CD14-positive monocyte (primary cell): ENCODE measurements around the gene STIL. TPM values are rescaled to one million over a fixed set of nuclear protein-coding genes. Genes with fewer than 3 reads are reported as not detected.

ENCODE experiments used
- DNase-seq, 3 donors: peaks; one replicate each; pipeline ENCODE4 v3.0.0-alpha.2; 2011 to 2022
- H2AFZ ChIP-seq: 2 replicates; pipeline ENCODE4 v1.6.0; 2012; ENCODE audit warnings: mild to moderate bottlenecking, low read depth, low read length, inconsistent platforms; ENCODE audit not compliant: insufficient read depth, poor library complexity, severe bottlenecking
- H3K27ac ChIP-seq, 2 donors: 1 replicate in 1 of 2; 2 replicates in 1 of 2; pipeline ENCODE4 v1.5.1; 2012 to 2013; ENCODE audit warnings: low read length in 2 of 2, control low read depth in 1 of 2, inconsistent platforms in 1 of 2, low read depth in 1 of 2, mild to moderate bottlenecking in 1 of 2
- H3K27me3 ChIP-seq, 2 donors: one replicate each; pipeline versions ENCODE4 v1.6.0 to v1.6.1; 2011 to 2013; ENCODE audit warnings: low read length in 2 of 2; ENCODE audit not compliant: control insufficient read depth in 2 of 2, insufficient read depth in 2 of 2
- H3K36me3 ChIP-seq, 2 donors: replicated peaks in 1 of 2; 1 replicate in 1 of 2; 2 replicates in 1 of 2; pipeline versions ENCODE4 v1.5.1 to v1.6.1; 2012 to 2013; ENCODE audit warnings: low read length in 2 of 2, control low read depth in 1 of 2, inconsistent platforms in 1 of 2, mild to moderate bottlenecking in 1 of 2; ENCODE audit not compliant: insufficient read depth in 2 of 2, control insufficient read depth in 1 of 2
- H3K4me1 ChIP-seq, 2 donors: 1 replicate in 1 of 2; 2 replicates in 1 of 2; pipeline versions ENCODE4 v1.5.1 to v1.6.1; 2012 to 2013; ENCODE audit warnings: low read length in 2 of 2, control low read depth in 1 of 2, inconsistent platforms in 1 of 2, mild to moderate bottlenecking in 1 of 2, moderate library complexity in 1 of 2; ENCODE audit not compliant: insufficient read depth in 2 of 2, control insufficient read depth in 1 of 2
- H3K4me2 ChIP-seq: replicated peaks from 2 replicates; pipeline ENCODE3; 2012; ENCODE audit warnings: low read length, moderate library complexity, mild to moderate bottlenecking; ENCODE audit not compliant: poor library complexity, severe bottlenecking; ENCODE audit errors: extremely low read depth
- H3K4me3 ChIP-seq, 3 experiments: fragments of 200-600 bp in 1 of 3; sonication (generic) in 1 of 3; replicated peaks in 1 of 3; 1 replicate in 2 of 3; 2 replicates in 1 of 3; pipeline ENCODE4 v1.5.1; 2011 to 2013; ENCODE audit warnings: low read length in 3 of 3, mild to moderate bottlenecking in 3 of 3, control low read depth in 2 of 3, low read depth in 2 of 3, inconsistent platforms in 1 of 3, moderate library complexity in 1 of 3
- H3K79me2 ChIP-seq: 2 replicates; pipeline ENCODE4 v1.6.0; 2012; ENCODE audit warnings: mild to moderate bottlenecking, control low read depth, inconsistent platforms, low read length, moderate library complexity; ENCODE audit not compliant: insufficient read depth
- H3K9ac ChIP-seq: 2 replicates; pipeline ENCODE4 v1.6.0; 2017; ENCODE audit warnings: low read length, mild to moderate bottlenecking; ENCODE audit not compliant: insufficient read depth, poor library complexity, severe bottlenecking
- H3K9me3 ChIP-seq, 2 donors: replicated peaks in 1 of 2; 1 replicate in 1 of 2; 2 replicates in 1 of 2; pipeline versions ENCODE4 v1.5.1 to v1.6.1; 2012 to 2013; ENCODE audit warnings: low read length in 2 of 2, control low read depth in 1 of 2; ENCODE audit not compliant: control insufficient read depth in 1 of 2, insufficient read depth in 1 of 2
- H4K20me1 ChIP-seq: 2 replicates; pipeline ENCODE4 v1.6.0; 2012; ENCODE audit warnings: mild to moderate bottlenecking, low read length, control low read depth, moderate library complexity; ENCODE audit not compliant: insufficient read depth
- H3K27ac Mint-ChIP-seq, 7 donors: one replicate each; pipeline ENCODE4 v1.8.0; 2020; ENCODE audit warnings: mild to moderate bottlenecking in 7 of 7, mixed read lengths in 7 of 7, moderate library complexity in 6 of 7, inconsistent platforms in 2 of 7
- H3K27me3 Mint-ChIP-seq, 3 donors: one replicate each; pipeline ENCODE4 v1.8.0; 2021 to 2022; ENCODE audit warnings: low read depth in 3 of 3, mild to moderate bottlenecking in 3 of 3, mixed read lengths in 3 of 3, moderate library complexity in 3 of 3, inconsistent platforms in 1 of 3
- H3K36me3 Mint-ChIP-seq, 2 donors: one replicate each; pipeline ENCODE4 v1.8.0; 2020; ENCODE audit warnings: mixed read lengths in 2 of 2, inconsistent platforms in 1 of 2, mild to moderate bottlenecking in 1 of 2
- H3K4me1 Mint-ChIP-seq: one replicate; pipeline ENCODE4 v1.8.0; 2020; ENCODE audit warnings: mild to moderate bottlenecking, mixed read lengths
- H3K4me3 Mint-ChIP-seq, 2 donors: one replicate each; pipeline ENCODE4 v1.8.0; 2020; ENCODE audit warnings: mild to moderate bottlenecking in 2 of 2, mixed read lengths in 2 of 2, moderate library complexity in 1 of 2
- H3K9me3 Mint-ChIP-seq, 7 donors: one replicate each; pipeline ENCODE4 v1.8.0; 2020 to 2022; ENCODE audit warnings: mixed read lengths in 7 of 7, mild to moderate bottlenecking in 6 of 7, moderate library complexity in 6 of 7, inconsistent platforms in 2 of 7
- WGBS: methylation state at CpG from one replicate; pipeline ENCODE4 v1.1.5; 2013; ENCODE audit warnings: missing lambda C conversion rate; ENCODE audit not compliant: insufficient coverage; 5-methylcytosine and 5-hydroxymethylcytosine counted together
- intact Hi-C, 2 donors: fragments of 100-400 bp; cut with micrococcal nuclease; formaldehyde crosslinking; loops; one replicate each; pipeline versions ENCODE4 v1.15.0 to v1.15.1; 2023
- polyA plus RNA-seq, 3 donors: library from polyadenylated mRNA; depleted of rRNA in 1 of 3; unstranded in 2 of 3; stranded (reverse) in 1 of 3; fragments of 300-500 nt in 2 of 3; fragments of >200 nt in 1 of 3; fragmentation: Illumina TruSeq in 2 of 3; gene quantifications; 1 replicate in 2 of 3; 2 replicates in 1 of 3; pipeline ENCODE4 v1.2.3, GENCODE V29; 2012 to 2021
- TF ChIP-seq, protein P1 (sequence below): fragments of 200-600 bp; IDR thresholded peaks from one replicate; pipeline ENCODE4 v1.8.0; 2022; ENCODE audit warnings: antibody characterized with exemption, mild to moderate bottlenecking

STIL gene
- polyA plus RNA-seq, 3 donors = 0.16 to 0.31 (median 0.27) TPM

- no peak overlapping the region for H3K4me2 ChIP-seq
- Mint-ChIP-seq H3K36me3 (no peaks in the 10 kb centered on the region), H3K9me3 (peaks cover 0 to 7% (median 0%) of the 10 kb centered on the region in 7 donors), H3K27me3 (peaks cover 0 to 2% (median 0%) of the 10 kb centered on the region in 3 donors), H3K4me3 (no peak overlapping the region), H3K27ac (no peak overlapping the region), H3K4me1 (peaks cover 8% of the 10 kb centered on the region)
- H3K9ac ChIP-seq = no peak overlapping the region
- no peak overlapping the region for H3K4me3 ChIP-seq
- no peaks in the 10 kb centered on the region for H3K36me3 ChIP-seq
- no peaks in the 10 kb centered on the region for H3K9me3 ChIP-seq
- TF ChIP-seq, protein P1, sequence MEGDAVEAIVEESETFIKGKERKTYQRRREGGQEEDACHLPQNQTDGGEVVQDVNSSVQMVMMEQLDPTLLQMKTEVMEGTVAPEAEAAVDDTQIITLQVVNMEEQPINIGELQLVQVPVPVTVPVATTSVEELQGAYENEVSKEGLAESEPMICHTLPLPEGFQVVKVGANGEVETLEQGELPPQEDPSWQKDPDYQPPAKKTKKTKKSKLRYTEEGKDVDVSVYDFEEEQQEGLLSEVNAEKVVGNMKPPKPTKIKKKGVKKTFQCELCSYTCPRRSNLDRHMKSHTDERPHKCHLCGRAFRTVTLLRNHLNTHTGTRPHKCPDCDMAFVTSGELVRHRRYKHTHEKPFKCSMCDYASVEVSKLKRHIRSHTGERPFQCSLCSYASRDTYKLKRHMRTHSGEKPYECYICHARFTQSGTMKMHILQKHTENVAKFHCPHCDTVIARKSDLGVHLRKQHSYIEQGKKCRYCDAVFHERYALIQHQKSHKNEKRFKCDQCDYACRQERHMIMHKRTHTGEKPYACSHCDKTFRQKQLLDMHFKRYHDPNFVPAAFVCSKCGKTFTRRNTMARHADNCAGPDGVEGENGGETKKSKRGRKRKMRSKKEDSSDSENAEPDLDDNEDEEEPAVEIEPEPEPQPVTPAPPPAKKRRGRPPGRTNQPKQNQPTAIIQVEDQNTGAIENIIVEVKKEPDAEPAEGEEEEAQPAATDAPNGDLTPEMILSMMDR = no peak
- no peak for DNase-seq
- H2AFZ ChIP-seq = peak overlapping the region; percentile 46
- peaks cover 10 to 11% of the 10 kb centered on the region in 2 donors for H3K4me1 ChIP-seq
- intact Hi-C loops = no loop called here
- 86% methylated on average over 1 of the region's 1 CpG for WGBS
- H4K20me1 ChIP-seq = no peaks in the 10 kb centered on the region
- H3K27ac ChIP-seq = no peak overlapping the region
- H3K27me3 ChIP-seq = no peaks in the 10 kb centered on the region
- peaks cover 12% of the 10 kb centered on the region for H3K79me2 ChIP-seq
These were observed 3.9 kb upstream of the STIL start for GRCh38 chr1:47317841-47318240.

DNA sequence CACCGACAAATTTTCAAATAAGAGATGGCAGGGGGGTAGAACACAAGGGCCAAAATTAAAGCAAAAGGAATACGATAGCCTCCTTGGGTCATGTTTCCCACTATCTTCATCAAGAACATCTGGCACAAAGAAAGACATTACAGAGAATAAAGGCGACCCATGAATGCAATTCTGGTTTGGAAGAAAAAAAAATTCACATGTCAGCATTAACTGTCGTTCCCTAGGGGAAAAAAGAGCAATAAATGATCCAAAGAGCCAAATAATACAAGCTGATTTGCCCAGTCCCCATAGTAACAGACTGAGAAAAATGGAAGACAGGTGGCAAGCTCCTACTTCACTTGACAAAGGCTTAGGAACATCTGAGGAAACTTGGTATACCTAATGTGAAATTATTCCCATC is 4.5 kb downstream of the STIL start:
- Histone ChIP-seq H3K4me3 (no peak overlapping the region), H3K27me3 (no peaks in the 10 kb centered on the region), H3K4me2 (no peak overlapping the region), H4K20me1 (no peaks in the 10 kb centered on the region), H3K9me3 (no peaks in the 10 kb centered on the region), H3K36me3 (peaks cover 13 to 15% of the 10 kb centered on the region in 2 donors), H3K27ac (no peak overlapping the region), H3K9ac (no peak overlapping the region), H3K79me2 (peaks cover 74% of the 10 kb centered on the region), H2AFZ (no peak overlapping the region), H3K4me1 (peaks cover 11 to 12% of the 10 kb centered on the region in 2 donors)
- Mint-ChIP-seq H3K27ac (no peak overlapping the region), H3K4me1 (peaks cover 11% of the 10 kb centered on the region), H3K4me3 (no peak overlapping the region), H3K36me3 (peaks cover 21 to 27% of the 10 kb centered on the region in 2 donors), H3K27me3 (no peaks in the 10 kb centered on the region), H3K9me3 (no peaks in the 10 kb centered on the region)
- TF ChIP-seq, protein P1 = no peak
- no peak for DNase-seq
- no CpG with 5 or more reads among the region's 4 CpGs for WGBS
- intact Hi-C loops = no loop called here
